NK-92 treated with Interleukin-12 subunit alpha and Interleukin-12 subunit beta, amount 100 ng/mL, for 24 hours (cell line): Measurements from ENCODE around the gene TCF12.
"Not testable (repeated sequence)": the region's sequence is repeated elsewhere in the genome, so short reads cannot be mapped to it uniquely, and the experiment has no call there.

Source experiments
- DNase-seq: peaks from one replicate; lab custom pipeline; 2025; lab: John Stamatoyannopoulos, UW

TCF12 gene

GRCh38 chr15:57092252-57092651 is 173.8 kb downstream of the TCF12 start:
- DNase-seq = no peak

GRCh38 chr15:57094321-57095257 is 176.1 kb downstream of the TCF12 start:
- DNase-seq = no peak

GRCh38 chr15:57095896-57096295 is 177.5 kb downstream of the TCF12 start:
- no peak for DNase-seq

- DNase-seq = no peak
Observed at GRCh38 chr15:57097246-57097645, 178.8 kb downstream of the TCF12 start.

GRCh38 chr15:57097919-57098543 is 179.6 kb downstream of the TCF12 start:
- DNase-seq = not testable (repeated sequence)

- DNase-seq = no peak
Observed at GRCh38 chr15:57098896-57099295, 180.5 kb downstream of the TCF12 start.

GRCh38 chr15:57100136-57100539 is 181.7 kb downstream of the TCF12 start:
- DNase-seq = no peak

- no peak for DNase-seq
Observed at GRCh38 chr15:57102858-57103257, 184.4 kb downstream of the TCF12 start.

GRCh38 chr15:57108296-57108695 is 189.9 kb downstream of the TCF12 start:
- no peak for DNase-seq

- no peak for DNase-seq
Observed at GRCh38 chr15:57109005-57109404, 190.6 kb downstream of the TCF12 start.

- no peak for DNase-seq
Observed at GRCh38 chr15:57111002-57111401, 192.6 kb downstream of the TCF12 start.

GRCh38 chr15:57112178-57112577 is 193.7 kb downstream of the TCF12 start:
- DNase-seq = no peak

- no peak for DNase-seq
Observed at GRCh38 chr15:57114070-57114469, 195.6 kb downstream of the TCF12 start.

GRCh38 chr15:57118013-57118799 is 199.8 kb downstream of the TCF12 start:
- DNase-seq = no peak

- DNase-seq = no peak
Observed at GRCh38 chr15:57122080-57122840, 203.8 kb downstream of the TCF12 start.

- no peak for DNase-seq
Observed at GRCh38 chr15:57124036-57124435, 205.6 kb downstream of the TCF12 start.

- no peak for DNase-seq
Observed at GRCh38 chr15:57129064-57129463, 210.6 kb downstream of the TCF12 start.

GRCh38 chr15:57130956-57131355 is 212.5 kb downstream of the TCF12 start:
- no peak for DNase-seq

- no peak for DNase-seq
Observed at GRCh38 chr15:57133127-57133968, 214.9 kb downstream of the TCF12 start.

GRCh38 chr15:57134071-57134605 is 215.7 kb downstream of the TCF12 start:
- no peak for DNase-seq

GRCh38 chr15:57134851-57135250 is 216.4 kb downstream of the TCF12 start:
- DNase-seq = no peak
